Measurements from ENCODE around the gene LMO1.

Gene LMO1

GRCh38 chr11:8288166-8288772 lies 24.6 kb upstream of the LMO1 start:
- DNase-seq: no peak

GRCh38 chr11:8287703-8288102 lies 24.0 kb upstream of the LMO1 start:
- no peak for DNase-seq

- no peak for DNase-seq
These were observed 23.6 kb upstream of the LMO1 start for GRCh38 chr11:8287297-8287696.

- DNase-seq: no peak
These were observed 23.2 kb upstream of the LMO1 start for GRCh38 chr11:8286886-8287285.

- no peak for DNase-seq
These were observed 22.1 kb upstream of the LMO1 start for GRCh38 chr11:8285796-8286195.

- no peak for DNase-seq
These were observed 21.6 kb upstream of the LMO1 start for GRCh38 chr11:8285228-8285627.

GRCh38 chr11:8283465-8284230 lies 20.0 kb upstream of the LMO1 start:
- no peak for DNase-seq

GRCh38 chr11:8283100-8283464 lies 19.4 kb upstream of the LMO1 start:
- no peak for DNase-seq

- no peak for DNase-seq
These were observed 19.0 kb upstream of the LMO1 start for GRCh38 chr11:8282631-8283030.

GRCh38 chr11:8281266-8281665 lies 17.6 kb upstream of the LMO1 start:
- DNase-seq: no peak

- no peak for DNase-seq
These were observed 14.0 kb upstream of the LMO1 start for GRCh38 chr11:8277691-8278090.

- no peak for DNase-seq
These were observed 12.8 kb upstream of the LMO1 start for GRCh38 chr11:8276528-8276927.

GRCh38 chr11:8273287-8273686 lies 9.6 kb upstream of the LMO1 start:
- DNase-seq: no peak

GRCh38 chr11:8271106-8271886 lies 7.6 kb upstream of the LMO1 start:
- DNase-seq: no peak

GRCh38 chr11:8269636-8270035 lies 6.0 kb upstream of the LMO1 start:
- DNase-seq: no peak

GRCh38 chr11:8268530-8269400 lies 5.1 kb upstream of the LMO1 start:
- no peak for DNase-seq

GRCh38 chr11:8267831-8268529 lies 4.3 kb upstream of the LMO1 start:
- DNase-seq: no peak

- DNase-seq: no peak
These were observed 3.6 kb upstream of the LMO1 start for GRCh38 chr11:8267280-8267679.

GRCh38 chr11:8266246-8267241 lies 2.9 kb upstream of the LMO1 start:
- DNase-seq: no peak

GRCh38 chr11:8265681-8266241 lies 2.1 kb upstream of the LMO1 start:
- DNase-seq: no peak
